HCT116 (cell line): Measurements from ENCODE around the gene SLC16A5. TPM values are rescaled to one million over a fixed set of nuclear protein-coding genes. Genes with fewer than 3 reads are reported as not detected.

ENCODE experiments used
- ATAC-seq: fragments of 200-7000 bp; cut with Tn5 transposase; 2 replicates; pipeline ENCODE4 v1.9.1; 2020; ENCODE audit warnings: mild to moderate bottlenecking, moderate library complexity
- BruUV-seq: library from RNA; stranded (reverse); fragments of 400-500 nt; replicated peaks from 2 replicates; lab custom pipeline; 2021; lab: Mats Ljungman, UMichigan
- CTCF ChIA-PET: fragments of 300-600 bp; sonication (Branson Sonifier 250); formaldehyde crosslinking; loops from one replicate; lab custom pipeline; 2021; ENCODE audit warnings: antibody characterized with exemption; lab: Charles Lee
- POLR2A ChIA-PET: fragments of 300-600, 350-600 bp; sonication (Branson Sonifier 250); formaldehyde crosslinking; loops from one replicate; lab custom pipeline; 2021; ENCODE audit warnings: antibody characterized with exemption; lab: Charles Lee
- RAD21 ChIA-PET, 2 experiments: fragments of 300-600 bp; sonication (Branson Sonifier 250); formaldehyde crosslinking; loops; one replicate each; lab custom pipeline; 2023; ENCODE audit warnings: low total read pairs in 2 of 2; ENCODE audit not compliant: uncharacterized antibody in 2 of 2, unreplicated experiment in 2 of 2, low non-redundant PET in 1 of 2; lab: Charles Lee
- DNase-seq: peaks from one replicate; pipeline ENCODE4 v3.0.0-alpha.2; 2010; ENCODE audit warnings: low read depth, low spot score
- H2AFZ ChIP-seq: fragments of 200-600 bp; shearing (Covaris generic), sonication (generic); 2 replicates; pipeline ENCODE4 v1.6.1; 2017; ENCODE audit warnings: low read depth, mixed run types, mixed read lengths, antibody characterized with exemption, low read length; ENCODE audit not compliant: poor library complexity, severe bottlenecking
- H3K27ac ChIP-seq: 2 replicates; pipeline ENCODE4 v1.5.1; 2012; ENCODE audit warnings: low read depth, low read length
- H3K27me3 ChIP-seq: fragments of 200-600 bp; sonication (generic); 2 replicates; pipeline ENCODE4 v1.6.1; 2016; ENCODE audit warnings: mixed run types, low read length, mixed read lengths; ENCODE audit not compliant: insufficient read depth
- H3K36me3 ChIP-seq, 2 experiments: fragments of 200-500 bp in 1 of 2; fragments of 200-600 bp in 1 of 2; sonication (Bioruptor generic) in 1 of 2; sonication (generic) in 1 of 2; 2 replicates each; pipeline versions ENCODE4 v1.5.1 to v1.6.1; 2014 to 2016; ENCODE audit warnings: low read length in 2 of 2, inconsistent platforms in 1 of 2, mixed read lengths in 1 of 2, mixed run types in 1 of 2; ENCODE audit not compliant: insufficient read depth in 2 of 2, control insufficient read depth in 1 of 2
- H3K4me1 ChIP-seq, 2 experiments: fragments of 200-600 bp in 1 of 2; sonication (generic) in 1 of 2; 2 replicates each; pipeline versions ENCODE4 v1.5.1 to v1.6.1; 2012 to 2017; ENCODE audit warnings: low read length in 2 of 2, inconsistent platforms in 1 of 2, mild to moderate bottlenecking in 1 of 2, mixed read lengths in 1 of 2, mixed run types in 1 of 2, moderate library complexity in 1 of 2; ENCODE audit not compliant: insufficient read depth in 2 of 2, control insufficient read depth in 1 of 2
- H3K4me2 ChIP-seq: fragments of 200-600 bp; sonication (generic); 2 replicates; pipeline ENCODE4 v1.6.1; 2017; ENCODE audit warnings: mixed run types, low read length, mixed read lengths
- H3K4me3 ChIP-seq, 2 experiments: fragments of 200-600 bp in 1 of 2; sonication (generic) in 1 of 2; replicated peaks in 1 of 2; 2 replicates each; pipeline ENCODE4 v1.5.1; 2011 to 2016; ENCODE audit warnings: low read length in 2 of 2, control low read depth in 1 of 2, low read depth in 1 of 2, mild to moderate bottlenecking in 1 of 2, mixed read lengths in 1 of 2, mixed run types in 1 of 2
- H3K79me2 ChIP-seq: fragments of 200-600 bp; sonication (generic); 2 replicates; pipeline ENCODE4 v1.6.1; 2017; ENCODE audit warnings: mild to moderate bottlenecking, mixed run types, low read length, moderate library complexity, mixed read lengths; ENCODE audit not compliant: insufficient read depth
- H3K9ac ChIP-seq: fragments of 200-600 bp; sonication (generic); 2 replicates; pipeline ENCODE4 v1.6.1; 2016; ENCODE audit warnings: low read length, mixed read lengths
- H3K9me2 ChIP-seq: fragments of 200-600 bp; sonication (generic), shearing (Covaris generic); 2 replicates; pipeline ENCODE4 v1.6.1; 2017; ENCODE audit warnings: mixed run types, mild to moderate bottlenecking, moderate library complexity; ENCODE audit not compliant: insufficient read depth
- H3K9me3 ChIP-seq, 2 experiments: fragments of 200-500 bp in 1 of 2; fragments of 200-600 bp in 1 of 2; sonication (Bioruptor generic) in 1 of 2; sonication (generic) in 1 of 2; 2 replicates each; pipeline ENCODE4 v1.6.1; 2014 to 2017; ENCODE audit warnings: low read length in 2 of 2, mixed read lengths in 2 of 2, inconsistent platforms in 1 of 2, low read depth in 1 of 2, mild to moderate bottlenecking in 1 of 2, mixed run types in 1 of 2, moderate library complexity in 1 of 2; ENCODE audit not compliant: control insufficient read depth in 1 of 2, insufficient read depth in 1 of 2
- H4K20me1 ChIP-seq: fragments of 200-600 bp; sonication (generic), shearing (Covaris generic); 2 replicates; pipeline ENCODE4 v1.6.1; 2017; ENCODE audit warnings: mixed run types, mild to moderate bottlenecking, moderate library complexity; ENCODE audit not compliant: insufficient read depth
- CBX3 ChIP-seq: IDR thresholded peaks from 2 replicates; pipeline ENCODE4 v1.6.1; 2012; ENCODE audit warnings: low read depth
- CEBPB ChIP-seq: IDR thresholded peaks from 2 replicates; pipeline ENCODE4 v1.6.1; 2012; ENCODE audit warnings: low read depth
- ELF1 ChIP-seq: IDR thresholded peaks from 2 replicates; pipeline ENCODE4 v1.6.1; 2012; ENCODE audit warnings: low read depth, borderline replicate concordance
- EZH2phosphoT487 ChIP-seq: fragments of 200-600 bp; IDR thresholded peaks from 2 replicates; pipeline ENCODE4 v1.6.1; 2018; ENCODE audit warnings: antibody characterized with exemption, borderline replicate concordance
- POLR2A ChIP-seq: IDR thresholded peaks from 2 replicates; pipeline ENCODE4 v1.7.0; 2011; ENCODE audit warnings: borderline replicate concordance; ENCODE audit not compliant: insufficient read depth, insufficient read length; ENCODE audit errors: extremely low read depth
- POLR2AphosphoS5 ChIP-seq: IDR thresholded peaks from 2 replicates; pipeline ENCODE4 v1.6.1; 2011; ENCODE audit warnings: mild to moderate bottlenecking, low read depth, low read length, moderate library complexity
- RAD21 ChIP-seq: IDR thresholded peaks from 2 replicates; pipeline ENCODE4 v1.6.1; 2012; ENCODE audit warnings: low read depth, mild to moderate bottlenecking
- SIN3A ChIP-seq: IDR thresholded peaks from 2 replicates; pipeline ENCODE4 v1.6.1; 2012; ENCODE audit warnings: low read depth
- TCF7L2 ChIP-seq: IDR thresholded peaks from 2 replicates; pipeline ENCODE4 v1.7.0; 2011; ENCODE audit warnings: borderline replicate concordance, inconsistent platforms; ENCODE audit not compliant: insufficient read depth, insufficient read length; ENCODE audit errors: extremely low read depth
- YY1 ChIP-seq: IDR thresholded peaks from 2 replicates; pipeline ENCODE4 v1.6.1; 2011; ENCODE audit warnings: low read length, low read depth, moderate library complexity, mild to moderate bottlenecking; ENCODE audit not compliant: insufficient replicate concordance; ENCODE audit errors: extremely low read depth
- ZFX ChIP-seq: fragments of 450-650 bp; IDR thresholded peaks from 2 replicates; pipeline ENCODE4 v1.6.1; 2017
- intact Hi-C: fragments of 100-400 bp; cut with micrococcal nuclease; formaldehyde crosslinking; loops from 2 replicates; pipeline ENCODE4 v1.10.0; 2022
- total RNA-seq: library from RNA; stranded (reverse); gene quantifications from one replicate; pipeline ENCODE4 v1.2.1, GENCODE V29; 2021; ENCODE audit not compliant: unreplicated experiment
- TF ChIP-seq, protein P1 (sequence below): IDR thresholded peaks from 2 replicates; pipeline ENCODE4 v1.6.1; 2012; ENCODE audit warnings: low read depth
- TF ChIP-seq, protein P2 (sequence below), 3 experiments: fragments of 200-600 bp in 1 of 3; sonication (generic) in 1 of 3; IDR thresholded peaks in 2 of 3; conservative IDR thresholded peaks in 1 of 3; 2 replicates each; pipeline ENCODE4 v1.5.1; 2012 to 2017; ENCODE audit warnings: low read depth in 2 of 3, low read length in 2 of 3, antibody characterized with exemption in 1 of 3, borderline replicate concordance in 1 of 3, control low read depth in 1 of 3, mild to moderate bottlenecking in 1 of 3, mixed read lengths in 1 of 3, mixed run types in 1 of 3, moderate library complexity in 1 of 3; ENCODE audit not compliant: insufficient read depth in 1 of 3
- TF ChIP-seq, protein P3 (sequence below): IDR thresholded peaks from 2 replicates; pipeline ENCODE4 v1.6.1; 2012
- TF ChIP-seq, protein P4 (sequence below): IDR thresholded peaks from 2 replicates; pipeline ENCODE4 v1.6.1; 2012

SLC16A5 gene
- total RNA-seq, 1 experiment from 2014 or later: 79.3 TPM

DNA sequence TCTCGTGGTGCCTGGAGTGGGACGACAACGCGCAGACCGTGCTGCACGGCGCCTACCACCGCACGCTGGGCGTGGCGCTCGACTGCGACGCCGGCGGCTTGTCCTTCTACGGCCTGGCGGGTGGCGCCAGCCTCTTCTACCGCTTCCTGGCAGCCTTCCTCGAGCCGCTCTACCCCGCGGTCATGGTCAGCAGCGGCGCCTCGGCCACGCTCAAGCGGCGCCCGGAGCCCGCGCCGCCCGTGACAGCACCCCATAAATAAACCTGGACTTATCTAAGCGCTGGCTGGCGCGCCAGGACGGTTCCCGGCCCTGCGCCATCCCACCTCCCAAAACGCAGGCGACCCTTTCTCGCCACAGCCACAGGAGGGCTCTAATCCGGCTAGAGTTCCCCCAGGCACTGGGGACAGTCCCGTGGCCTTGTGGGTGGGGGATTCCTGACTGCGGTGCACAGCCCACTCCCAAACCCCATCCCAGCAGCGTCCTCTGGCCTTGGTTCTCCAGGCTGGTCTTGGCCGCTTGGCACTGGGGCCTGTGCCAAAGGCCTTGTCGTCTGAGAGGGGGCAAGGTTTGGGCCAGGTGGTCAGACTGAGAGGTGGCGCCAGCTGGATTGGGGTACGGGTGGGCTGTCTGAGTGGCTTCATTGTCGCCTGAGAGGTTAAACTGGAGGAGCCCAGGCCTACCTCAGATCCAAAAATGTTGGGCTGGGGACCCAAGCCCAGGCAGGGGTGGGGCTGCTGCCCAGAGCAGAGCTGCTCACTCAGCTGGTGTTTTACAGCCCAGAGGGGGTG, 10.1 kb upstream of the SLC16A5 start:
- H3K9ac ChIP-seq: peak overlapping the region; percentile 76
- ChIA-PET POLR2A (interaction anchor here (1.1 to 2.6 kb wide), 9 partner anchors 8 to 77 kb away, joined by 3 to 21 read pairs (median 8); partner anchors contain the start of genes MRPL58 and SLC16A5), RAD21 (interaction anchor here in 1 of 2 experiments (0.9 to 1.7 kb wide), 2 partner anchors 10 to 36 kb away, joined by 3 to 5 read pairs; partner anchors contain the start of gene SLC16A5), CTCF (interaction anchor here (1.2 to 2.6 kb wide), 8 partner anchors 10 to 122 kb away, joined by 3 to 11 read pairs (median 6); partner anchors contain the start of genes ARMC7 and SLC16A5)
- no peaks in the 10 kb centered on the region for H4K20me1 ChIP-seq
- H3K4me2 ChIP-seq: peak overlapping the region; percentile 79
- no peak overlapping the region for H2AFZ ChIP-seq
- no peaks in the 10 kb centered on the region for H3K9me2 ChIP-seq
- H3K9me3 ChIP-seq: no peaks in the 10 kb centered on the region
- H3K27me3 ChIP-seq: no peaks in the 10 kb centered on the region
- H3K27ac ChIP-seq: peak overlapping the region; percentile 100
- H3K4me1 ChIP-seq: peaks cover 76 to 79% of the 10 kb centered on the region in 2 experiments
- peak; percentile 62 for TF ChIP-seq TCF7L2
- TF ChIP-seq SIN3A: no peak
- TF ChIP-seq ZFX: peak; percentile 81
- TF ChIP-seq POLR2A: no peak
- no peak for TF ChIP-seq EZH2phosphoT487
- TF ChIP-seq, protein P1, sequence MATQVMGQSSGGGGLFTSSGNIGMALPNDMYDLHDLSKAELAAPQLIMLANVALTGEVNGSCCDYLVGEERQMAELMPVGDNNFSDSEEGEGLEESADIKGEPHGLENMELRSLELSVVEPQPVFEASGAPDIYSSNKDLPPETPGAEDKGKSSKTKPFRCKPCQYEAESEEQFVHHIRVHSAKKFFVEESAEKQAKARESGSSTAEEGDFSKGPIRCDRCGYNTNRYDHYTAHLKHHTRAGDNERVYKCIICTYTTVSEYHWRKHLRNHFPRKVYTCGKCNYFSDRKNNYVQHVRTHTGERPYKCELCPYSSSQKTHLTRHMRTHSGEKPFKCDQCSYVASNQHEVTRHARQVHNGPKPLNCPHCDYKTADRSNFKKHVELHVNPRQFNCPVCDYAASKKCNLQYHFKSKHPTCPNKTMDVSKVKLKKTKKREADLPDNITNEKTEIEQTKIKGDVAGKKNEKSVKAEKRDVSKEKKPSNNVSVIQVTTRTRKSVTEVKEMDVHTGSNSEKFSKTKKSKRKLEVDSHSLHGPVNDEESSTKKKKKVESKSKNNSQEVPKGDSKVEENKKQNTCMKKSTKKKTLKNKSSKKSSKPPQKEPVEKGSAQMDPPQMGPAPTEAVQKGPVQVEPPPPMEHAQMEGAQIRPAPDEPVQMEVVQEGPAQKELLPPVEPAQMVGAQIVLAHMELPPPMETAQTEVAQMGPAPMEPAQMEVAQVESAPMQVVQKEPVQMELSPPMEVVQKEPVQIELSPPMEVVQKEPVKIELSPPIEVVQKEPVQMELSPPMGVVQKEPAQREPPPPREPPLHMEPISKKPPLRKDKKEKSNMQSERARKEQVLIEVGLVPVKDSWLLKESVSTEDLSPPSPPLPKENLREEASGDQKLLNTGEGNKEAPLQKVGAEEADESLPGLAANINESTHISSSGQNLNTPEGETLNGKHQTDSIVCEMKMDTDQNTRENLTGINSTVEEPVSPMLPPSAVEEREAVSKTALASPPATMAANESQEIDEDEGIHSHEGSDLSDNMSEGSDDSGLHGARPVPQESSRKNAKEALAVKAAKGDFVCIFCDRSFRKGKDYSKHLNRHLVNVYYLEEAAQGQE: no peak
- TF ChIP-seq CBX3: 0 out of 2 replicates have a peak, but pooled peaks have one; percentile 40
- peak; percentile 65 for TF ChIP-seq POLR2AphosphoS5
- TF ChIP-seq, protein P2, sequence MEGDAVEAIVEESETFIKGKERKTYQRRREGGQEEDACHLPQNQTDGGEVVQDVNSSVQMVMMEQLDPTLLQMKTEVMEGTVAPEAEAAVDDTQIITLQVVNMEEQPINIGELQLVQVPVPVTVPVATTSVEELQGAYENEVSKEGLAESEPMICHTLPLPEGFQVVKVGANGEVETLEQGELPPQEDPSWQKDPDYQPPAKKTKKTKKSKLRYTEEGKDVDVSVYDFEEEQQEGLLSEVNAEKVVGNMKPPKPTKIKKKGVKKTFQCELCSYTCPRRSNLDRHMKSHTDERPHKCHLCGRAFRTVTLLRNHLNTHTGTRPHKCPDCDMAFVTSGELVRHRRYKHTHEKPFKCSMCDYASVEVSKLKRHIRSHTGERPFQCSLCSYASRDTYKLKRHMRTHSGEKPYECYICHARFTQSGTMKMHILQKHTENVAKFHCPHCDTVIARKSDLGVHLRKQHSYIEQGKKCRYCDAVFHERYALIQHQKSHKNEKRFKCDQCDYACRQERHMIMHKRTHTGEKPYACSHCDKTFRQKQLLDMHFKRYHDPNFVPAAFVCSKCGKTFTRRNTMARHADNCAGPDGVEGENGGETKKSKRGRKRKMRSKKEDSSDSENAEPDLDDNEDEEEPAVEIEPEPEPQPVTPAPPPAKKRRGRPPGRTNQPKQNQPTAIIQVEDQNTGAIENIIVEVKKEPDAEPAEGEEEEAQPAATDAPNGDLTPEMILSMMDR (IDR thresholded peaks at IDR 0.05 in 2 of 3, conservative IDR thresholded peaks at IDR 0.05 in 1 of 3; ENCODE audit: borderline replicate concordance in 1 of 3, insufficient read depth in 1 of 3, low read depth in 2 of 3, low read length in 2 of 3): peak in 2 of 3 experiments; percentile 29 to 31; a peak in 2 of 6 replicates
- no peak for TF ChIP-seq ELF1
- TF ChIP-seq, protein P3, sequence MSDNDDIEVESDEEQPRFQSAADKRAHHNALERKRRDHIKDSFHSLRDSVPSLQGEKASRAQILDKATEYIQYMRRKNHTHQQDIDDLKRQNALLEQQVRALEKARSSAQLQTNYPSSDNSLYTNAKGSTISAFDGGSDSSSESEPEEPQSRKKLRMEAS: peak; percentile 91
- TF ChIP-seq, protein P4, sequence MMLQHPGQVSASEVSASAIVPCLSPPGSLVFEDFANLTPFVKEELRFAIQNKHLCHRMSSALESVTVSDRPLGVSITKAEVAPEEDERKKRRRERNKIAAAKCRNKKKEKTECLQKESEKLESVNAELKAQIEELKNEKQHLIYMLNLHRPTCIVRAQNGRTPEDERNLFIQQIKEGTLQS: no peak
- TF ChIP-seq CEBPB: no peak
- TF ChIP-seq RAD21: no peak; the same call in 1 of the 2 replicates
- TF ChIP-seq YY1: peak; percentile 6
- DNase-seq (no peak), ATAC-seq (peak; percentile 45)
- H3K36me3 ChIP-seq: no peaks in the 10 kb centered on the region
- intact Hi-C loops: loop anchor here (1.0 kb wide), 1 partner anchor 19 kb away; no protein-coding TSS in a partner anchor
- no peaks in the 10 kb centered on the region for H3K79me2 ChIP-seq
- H3K4me3 ChIP-seq: peak overlapping the region; percentile 31 to 46
- BruUV-seq: no TSS peak
